Measurements from ENCODE around the gene TEK. TPM values are rescaled to one million over a fixed set of nuclear protein-coding genes. Genes with fewer than 3 reads are reported as not detected.

The TEK gene
- total RNA-seq, 3 donors from 2014 or later (not counting 1 experiment from before 2014, with no cell fraction given) = not detected

DNA sequence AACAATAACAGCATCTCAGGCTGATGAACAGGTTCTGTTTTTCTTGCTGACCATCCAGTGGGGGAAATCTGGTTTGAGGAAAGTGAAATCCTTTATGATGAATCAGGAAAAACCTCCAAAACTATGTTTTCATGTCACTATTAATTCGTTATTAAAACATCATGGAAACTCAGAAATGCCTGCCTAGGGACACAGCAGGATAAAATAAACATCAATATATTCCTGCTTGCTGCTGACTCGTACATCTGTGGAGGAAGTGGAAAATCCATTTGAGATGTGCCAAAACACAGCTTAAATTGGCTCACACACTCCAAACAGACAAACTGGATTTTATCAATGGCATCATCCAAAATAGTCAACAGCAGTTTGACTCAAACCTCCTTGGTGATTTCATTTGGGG is 53.0 kb downstream of the TEK start:
- Histone ChIP-seq H3K4me1 (ENCODE audit: control insufficient read depth, insufficient read depth, low read length) (no peaks in the 10 kb centered on the region), H3K4me3 (ENCODE audit: low read length) (no peak overlapping the region), H3K9me3 (ENCODE audit: control insufficient read depth, insufficient read depth, low read length) (no peaks in the 10 kb centered on the region), H3K27me3 (ENCODE audit: control insufficient read depth, insufficient read depth, low read length) (no peaks in the 10 kb centered on the region), H3K27ac (ENCODE audit: low read length) (no peak overlapping the region), H3K36me3 (ENCODE audit: control insufficient read depth, insufficient read depth, low read length) (no peaks in the 10 kb centered on the region)
- WGBS (ENCODE audit: insufficient coverage) = no CpG with 5 or more reads among the region's 2 CpGs
- no peaks in the 10 kb centered on the region for H3K27me3 Mint-ChIP-seq (ENCODE audit: low read depth in 2 of 2)
- intact Hi-C loops (cut with micrococcal nuclease) = no loop called here
- peaks cover 0 to 8% of the 10 kb centered on the region in 2 donors for H3K9me3 Mint-ChIP-seq
- no peak for DNase-seq
- H3K36me3 Mint-ChIP-seq = no peaks in the 10 kb centered on the region
- H3K4me3 Mint-ChIP-seq = no peak overlapping the region
- ATAC-seq = no peak
- no peak for TF ChIP-seq CTCF (IDR thresholded peaks at IDR 0.05)
- no peaks in the 10 kb centered on the region for H3K4me1 Mint-ChIP-seq
- H3K27ac Mint-ChIP-seq = no peak overlapping the region

DNA sequence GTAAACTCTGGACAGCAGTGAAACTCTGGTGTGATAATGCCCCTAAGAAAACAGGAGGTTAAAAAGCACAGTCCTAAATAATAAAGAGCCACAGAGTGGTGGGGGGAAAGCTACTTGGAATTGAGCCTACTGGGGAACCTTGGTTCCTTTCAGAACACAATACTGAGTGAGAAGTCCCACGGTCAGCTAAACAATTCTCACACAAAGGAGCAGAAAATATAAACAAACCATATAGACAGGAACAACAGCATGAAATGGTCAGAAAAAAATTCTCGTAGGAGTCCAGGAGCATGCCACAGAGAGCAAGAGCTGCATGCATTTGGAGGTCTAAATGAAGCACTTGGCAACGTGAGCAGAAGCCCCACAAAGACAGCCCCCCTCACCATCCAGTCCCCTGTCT is 56.0 kb downstream of the TEK start:
- intact Hi-C loops (cut with micrococcal nuclease) = no loop called here
- H3K27ac Mint-ChIP-seq = no peak overlapping the region
- ATAC-seq (no peak), DNase-seq (no peak)
- no peaks in the 10 kb centered on the region for H3K27me3 Mint-ChIP-seq (ENCODE audit: low read depth in 2 of 2)
- H3K27me3 ChIP-seq (ENCODE audit: control insufficient read depth, insufficient read depth, low read length) = no peaks in the 10 kb centered on the region
- H3K36me3 ChIP-seq (ENCODE audit: control insufficient read depth, insufficient read depth, low read length) = no peaks in the 10 kb centered on the region
- H3K4me1 Mint-ChIP-seq = no peaks in the 10 kb centered on the region
- 82% methylated on average over 3 of the region's 3 CpGs for WGBS (ENCODE audit: insufficient coverage)
- no peaks in the 10 kb centered on the region for H3K4me1 ChIP-seq (ENCODE audit: control insufficient read depth, insufficient read depth, low read length)
- no peaks in the 10 kb centered on the region for H3K36me3 Mint-ChIP-seq
- H3K27ac ChIP-seq (ENCODE audit: low read length) = no peak overlapping the region
- no peak overlapping the region for H3K4me3 Mint-ChIP-seq
- peaks cover 0 to 8% of the 10 kb centered on the region in 2 donors for H3K9me3 Mint-ChIP-seq
- H3K9me3 ChIP-seq (ENCODE audit: control insufficient read depth, insufficient read depth, low read length) = no peaks in the 10 kb centered on the region
- no peak for TF ChIP-seq CTCF (IDR thresholded peaks at IDR 0.05)
- H3K4me3 ChIP-seq (ENCODE audit: low read length) = no peak overlapping the region

GRCh38 chr9:27165670-27166069 is 56.6 kb downstream of the TEK start:
- intact Hi-C loops (cut with micrococcal nuclease) = no loop called here

More at GRCh38 chr9:27165670-27166069, 56.6 kb downstream of the TEK start:
- Mint-ChIP-seq H3K27me3 (ENCODE audit: low read depth in 2 of 2) (no peaks in the 10 kb centered on the region), H3K9me3 (peaks cover 0 to 8% of the 10 kb centered on the region in 2 donors), H3K36me3 (no peaks in the 10 kb centered on the region), H3K27ac (no peak overlapping the region), H3K4me1 (no peaks in the 10 kb centered on the region), H3K4me3 (no peak overlapping the region)
- Histone ChIP-seq H3K4me3 (ENCODE audit: low read length) (no peak overlapping the region), H3K9me3 (ENCODE audit: control insufficient read depth, insufficient read depth, low read length) (no peaks in the 10 kb centered on the region), H3K4me1 (ENCODE audit: control insufficient read depth, insufficient read depth, low read length) (no peaks in the 10 kb centered on the region), H3K27me3 (ENCODE audit: control insufficient read depth, insufficient read depth, low read length) (no peaks in the 10 kb centered on the region), H3K27ac (ENCODE audit: low read length) (no peak overlapping the region), H3K36me3 (ENCODE audit: control insufficient read depth, insufficient read depth, low read length) (no peaks in the 10 kb centered on the region)
- no peak for DNase-seq
- WGBS (ENCODE audit: insufficient coverage) = 86% methylated on average over 10 of the region's 10 CpGs
- no peak for TF ChIP-seq CTCF (IDR thresholded peaks at IDR 0.05)
- no peak for ATAC-seq

All from natural killer cell (primary cell).